Left lung (tissue), 14 donors: Measurements from ENCODE around the gene KCNG1. TPM values are rescaled to one million over a fixed set of nuclear protein-coding genes. Genes with fewer than 3 reads are reported as not detected.

ENCODE experiments used
- ATAC-seq: fragments of 200-7000 bp; cut with Tn5 transposase; one replicate; pipeline ENCODE4 v1.9.1; 2020; ENCODE audit warnings: moderate library complexity
- DNase-seq, 4 donors: peaks; one replicate each; pipeline ENCODE4 v3.0.0-alpha.2; 2013 to 2020
- H3K27ac ChIP-seq, 2 donors: fragments of 200-600 bp; sonication (generic) in 1 of 2; one replicate each; pipeline versions ENCODE4 v1.5.0 to v1.8.0; 2020 to 2021
- H3K27me3 ChIP-seq, 2 donors: fragments of 200-600 bp; sonication (generic) in 1 of 2; one replicate each; pipeline versions ENCODE4 v1.5.0 to v1.8.0; 2020 to 2021
- H3K36me3 ChIP-seq, 2 donors: fragments of 200-600 bp; sonication (generic) in 1 of 2; one replicate each; pipeline versions ENCODE4 v1.5.0 to v1.8.0; 2020 to 2021
- H3K4me1 ChIP-seq, 2 donors: fragments of 200-600 bp; one replicate each; pipeline ENCODE4 v1.8.0; 2021
- H3K4me3 ChIP-seq, 2 donors: fragments of 200-600 bp; sonication (generic) in 1 of 2; one replicate each; pipeline versions ENCODE4 v1.5.0 to v1.8.0; 2020 to 2021; ENCODE audit warnings: mild to moderate bottlenecking in 1 of 2
- H3K9me3 ChIP-seq, 2 donors: fragments of 200-600 bp; sonication (generic) in 1 of 2; one replicate each; pipeline versions ENCODE4 v1.5.0 to v1.8.0; 2020 to 2021
- intact Hi-C, 2 donors: fragments of 100-400 bp; cut with DNase I; formaldehyde crosslinking; loops; one replicate each; pipeline versions ENCODE4 v1.11.2 to v1.14.2; 2022
- long read RNA-seq, 12 donors: library from polyadenylated mRNA in 2 of 12; unstranded in 2 of 12; transcript quantifications; one replicate each; pipeline ENCODE4 v2.0.0 and lab custom pipeline, GENCODE V29; 2019 to 2026
- polyA plus RNA-seq, 6 donors: library from polyadenylated mRNA; unstranded; fragments of 120-200 nt; gene quantifications; one replicate each; pipeline ENCODE4 v1.2.1, GENCODE V29; 2013; ENCODE audit not compliant: insufficient read length in 6 of 6
- total RNA-seq, 2 donors: library from RNA; stranded (reverse); fragmentation: NEBNext Ultra II Directional; extraction: Animal tissue kit (Norgen Biotek cat#: 25700); gene quantifications; one replicate each; pipeline ENCODE4 v1.2.1, GENCODE V29; 2021
- TF ChIP-seq, protein P1 (sequence below), 2 donors: fragments of 200-600 bp; sonication (generic) in 1 of 2; IDR thresholded peaks; one replicate each; pipeline versions ENCODE4 v1.5.0 to v1.8.0; 2021; ENCODE audit warnings: antibody characterized with exemption in 2 of 2
- donor health status: DM: no; HTN: yes; CAD: no.
- donor health status: DM: no; HTN: no; CAD: no.

KCNG1 gene, protein sequence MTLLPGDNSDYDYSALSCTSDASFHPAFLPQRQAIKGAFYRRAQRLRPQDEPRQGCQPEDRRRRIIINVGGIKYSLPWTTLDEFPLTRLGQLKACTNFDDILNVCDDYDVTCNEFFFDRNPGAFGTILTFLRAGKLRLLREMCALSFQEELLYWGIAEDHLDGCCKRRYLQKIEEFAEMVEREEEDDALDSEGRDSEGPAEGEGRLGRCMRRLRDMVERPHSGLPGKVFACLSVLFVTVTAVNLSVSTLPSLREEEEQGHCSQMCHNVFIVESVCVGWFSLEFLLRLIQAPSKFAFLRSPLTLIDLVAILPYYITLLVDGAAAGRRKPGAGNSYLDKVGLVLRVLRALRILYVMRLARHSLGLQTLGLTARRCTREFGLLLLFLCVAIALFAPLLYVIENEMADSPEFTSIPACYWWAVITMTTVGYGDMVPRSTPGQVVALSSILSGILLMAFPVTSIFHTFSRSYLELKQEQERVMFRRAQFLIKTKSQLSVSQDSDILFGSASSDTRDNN
- under 1 TPM; 0.31 to 0.70 TPM for total RNA-seq
- polyA plus RNA-seq, result 1 to 10 TPM in 2 of 6 donors, under 1 TPM in 4; 0.34 to 1.5 (median 0.69) TPM
- long read RNA-seq, donor 1, result 0 reads
- long read RNA-seq, donor 2, result 0 reads
- long read RNA-seq, donor 3, result 0 reads
- long read RNA-seq, donor 4, result 0 reads
- long read RNA-seq, donor 5, result 0 reads
- long read RNA-seq, donor 6, result 0 reads
- long read RNA-seq, donor 7, result 0 reads
- long read RNA-seq, donor 8, result 0 reads
- long read RNA-seq, donor 9, result 0 reads
- long read RNA-seq, donor 10, result 0 reads
- long read RNA-seq, donor 11, result 0 reads
- long read RNA-seq, donor 12, result 0 reads

DNA sequence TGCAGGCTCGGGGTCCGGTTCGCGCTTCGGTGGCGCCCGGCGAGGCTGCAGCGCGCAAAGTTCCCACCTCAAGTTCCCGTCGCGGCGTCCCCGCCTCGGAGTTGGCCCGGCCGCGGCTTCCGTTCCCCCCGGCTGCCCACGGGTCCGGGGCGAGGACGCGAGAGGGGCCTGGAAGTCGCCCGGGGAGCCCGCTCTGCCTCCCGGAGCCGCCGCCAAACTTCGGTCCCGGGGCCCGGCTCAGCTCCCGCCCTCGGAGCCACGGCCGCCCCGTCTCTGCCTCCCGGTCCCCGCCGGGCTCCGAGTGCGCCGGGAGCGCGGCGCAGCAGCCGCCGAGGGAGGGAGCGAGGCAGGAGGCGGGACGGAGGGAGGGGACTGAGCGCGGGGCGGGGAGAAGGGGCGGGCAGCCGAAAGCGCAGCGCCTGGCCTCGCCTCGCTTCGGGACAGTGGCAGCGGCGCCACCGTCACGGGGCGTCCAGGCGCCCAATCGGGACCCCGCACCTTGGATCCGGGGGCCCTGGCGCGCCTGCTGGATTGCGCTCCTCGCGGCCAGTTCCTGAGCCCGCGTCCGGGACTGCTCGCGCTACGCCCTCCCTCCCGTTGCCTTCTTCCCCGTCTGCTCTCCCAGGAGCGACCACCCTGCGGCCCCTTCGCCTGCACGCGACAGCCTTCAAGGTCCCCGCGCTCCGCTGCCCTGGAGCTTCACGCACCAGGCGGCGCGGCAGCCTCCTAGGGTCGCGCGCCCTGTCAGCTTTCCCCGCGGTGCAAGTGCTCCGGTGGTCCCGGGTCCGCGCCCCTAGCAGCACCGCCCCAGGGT lies at the start of gene KCNG1:
Gene KCNG1 (minus strand): TSS at position 305 of the 814 bp plus-strand sequence. CDS start 12,769 bp downstream, outside the sequence.
- Histone ChIP-seq H3K27ac (no peak within 1 kb of the TSS), H3K9me3 (no peaks in the 10 kb centered on the region), H3K4me3 (peak within 1 kb of the TSS; percentile 24 to 39), H3K27me3 (peaks cover 33 to 95% of the 10 kb centered on the region in 2 donors), H3K4me1 (peaks cover 4 to 14% of the 10 kb centered on the region in 2 donors), H3K36me3 (no peaks in the 10 kb centered on the region)
- intact Hi-C loops, result no loop called here
- peak; percentile 59 to 88 (median 75) for DNase-seq
- ATAC-seq, result peak; percentile 99
- TF ChIP-seq, protein P1, sequence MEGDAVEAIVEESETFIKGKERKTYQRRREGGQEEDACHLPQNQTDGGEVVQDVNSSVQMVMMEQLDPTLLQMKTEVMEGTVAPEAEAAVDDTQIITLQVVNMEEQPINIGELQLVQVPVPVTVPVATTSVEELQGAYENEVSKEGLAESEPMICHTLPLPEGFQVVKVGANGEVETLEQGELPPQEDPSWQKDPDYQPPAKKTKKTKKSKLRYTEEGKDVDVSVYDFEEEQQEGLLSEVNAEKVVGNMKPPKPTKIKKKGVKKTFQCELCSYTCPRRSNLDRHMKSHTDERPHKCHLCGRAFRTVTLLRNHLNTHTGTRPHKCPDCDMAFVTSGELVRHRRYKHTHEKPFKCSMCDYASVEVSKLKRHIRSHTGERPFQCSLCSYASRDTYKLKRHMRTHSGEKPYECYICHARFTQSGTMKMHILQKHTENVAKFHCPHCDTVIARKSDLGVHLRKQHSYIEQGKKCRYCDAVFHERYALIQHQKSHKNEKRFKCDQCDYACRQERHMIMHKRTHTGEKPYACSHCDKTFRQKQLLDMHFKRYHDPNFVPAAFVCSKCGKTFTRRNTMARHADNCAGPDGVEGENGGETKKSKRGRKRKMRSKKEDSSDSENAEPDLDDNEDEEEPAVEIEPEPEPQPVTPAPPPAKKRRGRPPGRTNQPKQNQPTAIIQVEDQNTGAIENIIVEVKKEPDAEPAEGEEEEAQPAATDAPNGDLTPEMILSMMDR (IDR thresholded peaks at IDR 0.05), result no peak

DNA sequence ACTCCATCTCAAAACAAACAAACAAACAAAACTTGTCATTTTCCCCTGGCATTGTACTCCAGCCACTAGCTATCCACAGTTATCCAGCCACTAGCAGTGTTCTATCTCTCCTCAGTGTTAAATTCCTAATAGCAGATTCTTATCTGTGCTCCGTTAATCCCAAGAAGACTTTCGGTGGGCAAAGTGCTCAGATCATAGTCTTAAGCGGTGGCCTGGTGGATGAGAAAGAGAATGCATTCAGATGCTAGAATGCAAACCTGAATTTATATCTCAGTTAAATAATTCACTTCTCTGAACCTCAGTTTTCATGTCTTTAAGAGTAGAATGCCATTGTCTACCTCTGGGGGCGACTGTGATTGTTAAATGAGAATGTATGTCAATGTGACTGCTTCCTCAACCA lies 47.7 kb upstream of the KCNG1 start:
- Histone ChIP-seq H3K4me3 (no peak overlapping the region), H3K9me3 (no peaks in the 10 kb centered on the region), H3K27me3 (peaks cover 0 to 85% of the 10 kb centered on the region in 2 donors), H3K36me3 (no peaks in the 10 kb centered on the region), H3K27ac (no peak overlapping the region), H3K4me1 (no peaks in the 10 kb centered on the region)
- intact Hi-C loops, result no loop called here
- TF ChIP-seq, protein P1 (IDR thresholded peaks at IDR 0.05), result no peak
- DNase-seq, result no peak
- no peak for ATAC-seq

DNA sequence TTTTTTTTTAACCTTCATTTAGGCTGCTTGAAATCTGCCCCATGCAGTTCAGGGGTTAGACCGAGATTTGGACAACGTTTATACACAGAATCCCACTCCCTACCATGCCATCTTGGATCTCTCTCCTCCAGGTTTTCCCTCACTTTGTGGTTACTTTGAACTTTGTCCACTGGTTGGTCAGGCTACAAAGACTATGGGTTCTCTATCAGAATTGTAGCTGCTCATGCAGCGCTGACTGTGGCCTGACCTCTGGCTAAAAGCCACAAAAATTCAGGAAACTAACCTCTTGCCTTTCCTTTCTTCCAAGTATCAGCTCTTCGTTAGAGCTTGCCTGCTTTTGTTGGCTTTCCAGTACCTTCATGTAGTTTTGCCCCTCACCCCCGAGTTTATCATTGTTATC lies 44.9 kb upstream of the KCNG1 start:
- no peak for DNase-seq

DNA sequence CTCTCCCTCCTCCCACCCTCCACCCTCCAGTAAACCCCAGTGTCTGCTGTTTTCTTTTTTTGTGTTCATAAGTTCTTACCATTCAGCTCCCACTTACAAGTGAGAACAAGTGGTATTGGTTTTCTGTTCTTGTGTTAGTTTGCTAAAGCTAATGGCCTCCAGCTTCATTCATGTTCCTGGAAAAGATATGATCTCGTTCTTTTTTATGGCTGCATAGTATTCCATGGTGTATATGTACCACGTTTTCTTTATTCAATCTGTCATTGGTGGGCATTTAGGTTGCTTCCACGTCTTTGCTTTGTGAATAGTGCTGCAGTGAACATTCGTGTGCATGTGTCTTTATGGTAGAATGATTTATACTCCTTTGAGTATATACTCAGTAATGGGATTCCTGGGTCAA lies 42.7 kb upstream of the KCNG1 start:
- H3K27me3 ChIP-seq, result peaks cover 0 to 73% of the 10 kb centered on the region in 2 donors
- H3K9me3 ChIP-seq, result no peaks in the 10 kb centered on the region
- intact Hi-C loops, result no loop called here
- DNase-seq (no peak), ATAC-seq (no peak)
- H3K27ac ChIP-seq, result no peak overlapping the region
- no peaks in the 10 kb centered on the region for H3K4me1 ChIP-seq
- TF ChIP-seq, protein P1 (IDR thresholded peaks at IDR 0.05), result no peak
- H3K4me3 ChIP-seq, result no peak overlapping the region
- no peaks in the 10 kb centered on the region for H3K36me3 ChIP-seq

More for the DNA sequence above, 44.9 kb upstream of the KCNG1 start:
- no peak overlapping the region for H3K4me3 ChIP-seq
- H3K9me3 ChIP-seq, result no peaks in the 10 kb centered on the region
- H3K4me1 ChIP-seq, result no peaks in the 10 kb centered on the region
- no peak overlapping the region for H3K27ac ChIP-seq
- no peaks in the 10 kb centered on the region for H3K36me3 ChIP-seq
- intact Hi-C loops, result no loop called here
- TF ChIP-seq, protein P1 (IDR thresholded peaks at IDR 0.05), result no peak
- ATAC-seq, result no peak
- H3K27me3 ChIP-seq, result peaks cover 0 to 79% of the 10 kb centered on the region in 2 donors
